DND-41 (cell line): Measurements from ENCODE around the gene PPP1R12C.

Source experiments
- CTCF ChIP-seq: IDR thresholded peaks from 2 replicates; pipeline ENCODE4 v1.5.1; 2012; ENCODE audit warnings: borderline replicate concordance, low read length, moderate library complexity, mild to moderate bottlenecking; ENCODE audit not compliant: poor library complexity, severe bottlenecking; ENCODE audit errors: extremely low read depth
- EZH2 ChIP-seq: IDR thresholded peaks from 3 replicates; pipeline ENCODE4 v1.6.1; 2012; ENCODE audit warnings: borderline replicate concordance, low read depth, mild to moderate bottlenecking, moderate library complexity, low read length, inconsistent platforms; ENCODE audit not compliant: severe bottlenecking

- TF ChIP-seq EZH2 = no peak
- TF ChIP-seq CTCF = peak; percentile 43
Measured at GRCh38 chr19:55058781-55059610, 58.4 kb downstream of the PPP1R12C start.
